Measurements from ENCODE around the gene STYX. TPM values are rescaled to one million over a fixed set of nuclear protein-coding genes. Genes with fewer than 3 reads are reported as not detected.

Gene STYX
- total RNA-seq, 1 donor from 2014 or later: 12.8 TPM

- peaks cover 10% of the 10 kb centered on the region for H3K4me1 ChIP-seq
- no peak for TF ChIP-seq CTCF (IDR thresholded peaks at IDR 0.05)
- DNase-seq (no peak), ATAC-seq (no peak)
- intact Hi-C loops (cut with DNase I): no loop called here
- H3K36me3 ChIP-seq: peaks cover 40% of the 10 kb centered on the region
- no peaks in the 10 kb centered on the region for H3K9me3 ChIP-seq
- peak overlapping the region; percentile 75 for H3K4me3 ChIP-seq
- peak overlapping the region; percentile 89 for H3K27ac ChIP-seq
- H3K27me3 ChIP-seq: no peaks in the 10 kb centered on the region
Measured at GRCh38 chr14:52730709-52731111, 744 bp downstream of the STYX start.

GRCh38 chr14:52733824-52734223 is 3.9 kb downstream of the STYX start:
- ATAC-seq (no peak), DNase-seq (no peak)
- peaks cover 10% of the 10 kb centered on the region for H3K36me3 ChIP-seq
- peaks cover 17% of the 10 kb centered on the region for H3K4me1 ChIP-seq
- H3K9me3 ChIP-seq: no peaks in the 10 kb centered on the region
- H3K27ac ChIP-seq: no peak overlapping the region
- no peak for TF ChIP-seq CTCF (IDR thresholded peaks at IDR 0.05)
- H3K27me3 ChIP-seq: no peaks in the 10 kb centered on the region
- H3K4me3 ChIP-seq: no peak overlapping the region
- intact Hi-C loops (cut with DNase I): no loop called here

- Histone ChIP-seq H3K4me3 (no peak overlapping the region), H3K9me3 (no peaks in the 10 kb centered on the region), H3K27me3 (no peaks in the 10 kb centered on the region), H3K27ac (no peak overlapping the region), H3K4me1 (peaks cover 14% of the 10 kb centered on the region), H3K36me3 (peaks cover 10% of the 10 kb centered on the region)
- ATAC-seq (no peak), DNase-seq (no peak)
- intact Hi-C loops (cut with DNase I): no loop called here
- TF ChIP-seq CTCF (IDR thresholded peaks at IDR 0.05): no peak
Measured at GRCh38 chr14:52735921-52736489, 6.0 kb downstream of the STYX start.

GRCh38 chr14:52738409-52738808 is 8.4 kb downstream of the STYX start:
- DNase-seq (no peak), ATAC-seq (no peak)
- Histone ChIP-seq H3K27me3 (no peaks in the 10 kb centered on the region), H3K36me3 (peaks cover 3% of the 10 kb centered on the region), H3K27ac (no peak overlapping the region), H3K9me3 (no peaks in the 10 kb centered on the region), H3K4me3 (no peak overlapping the region), H3K4me1 (peaks cover 28% of the 10 kb centered on the region)
- intact Hi-C loops (cut with DNase I): no loop called here
- TF ChIP-seq CTCF (IDR thresholded peaks at IDR 0.05): no peak

- no peak for TF ChIP-seq CTCF (IDR thresholded peaks at IDR 0.05)
- no peak for ATAC-seq
- Histone ChIP-seq H3K9me3 (no peaks in the 10 kb centered on the region), H3K27ac (no peak overlapping the region), H3K27me3 (no peaks in the 10 kb centered on the region), H3K4me3 (no peak overlapping the region), H3K36me3 (peaks cover 6% of the 10 kb centered on the region), H3K4me1 (peaks cover 25% of the 10 kb centered on the region)
- DNase-seq: no peak
- intact Hi-C loops (cut with DNase I): no loop called here
Measured at GRCh38 chr14:52740751-52741150, 10.8 kb downstream of the STYX start.

- Histone ChIP-seq H3K27ac (peak overlapping the region; percentile 63), H3K4me1 (peaks cover 18% of the 10 kb centered on the region), H3K9me3 (no peaks in the 10 kb centered on the region), H3K27me3 (no peaks in the 10 kb centered on the region), H3K36me3 (peaks cover 15% of the 10 kb centered on the region), H3K4me3 (no peak overlapping the region)
- intact Hi-C loops (cut with DNase I): no loop called here
- no peak for TF ChIP-seq CTCF (IDR thresholded peaks at IDR 0.05)
- DNase-seq (no peak), ATAC-seq (no peak)
Measured at GRCh38 chr14:52741865-52742264, 11.9 kb downstream of the STYX start.
